Muscle of leg (tissue), 11 donors: ENCODE data around the gene TPM1. TPM values are rescaled to one million over a fixed set of nuclear protein-coding genes. Genes with fewer than 3 reads are reported as not detected.
"Not testable (repeated sequence)": the region's sequence is repeated elsewhere in the genome, so short reads cannot be mapped to it uniquely, and the experiment has no call there.

Source experiments
- DNase-seq: peaks from one replicate; pipeline ENCODE4 v3.0.0; 2013
- H3K27ac ChIP-seq: one replicate; pipeline ENCODE4 v1.5.1; 2013; ENCODE audit warnings: mild to moderate bottlenecking, low read length, control low read depth
- H3K27me3 ChIP-seq: one replicate; pipeline ENCODE4 v1.6.1; 2013; ENCODE audit warnings: low read length; ENCODE audit not compliant: control insufficient read depth, insufficient read depth
- H3K36me3 ChIP-seq: one replicate; pipeline ENCODE4 v1.6.1; 2013; ENCODE audit warnings: low read length; ENCODE audit not compliant: control insufficient read depth, insufficient read depth
- H3K4me1 ChIP-seq: one replicate; pipeline ENCODE4 v1.6.1; 2013; ENCODE audit warnings: low read length; ENCODE audit not compliant: control insufficient read depth, insufficient read depth
- H3K4me3 ChIP-seq: one replicate; pipeline ENCODE4 v1.5.1; 2013; ENCODE audit warnings: low read length, control low read depth
- H3K9me3 ChIP-seq: replicated peaks from 2 replicates; pipeline ENCODE4 v1.6.1; 2013; ENCODE audit warnings: low read depth, low read length; ENCODE audit not compliant: control insufficient read depth
- WGBS: methylation state at CpG from one replicate; pipeline ENCODE4 v1.1.5; 2013; ENCODE audit warnings: missing lambda C conversion rate; ENCODE audit not compliant: insufficient coverage; 5-methylcytosine and 5-hydroxymethylcytosine counted together
- polyA plus RNA-seq, 8 donors: library from polyadenylated mRNA; unstranded; fragments of 120-200 nt; gene quantifications; one replicate each; pipeline versions ENCODE4 v1.2.1 to v1.2.3, GENCODE V29; 2013; ENCODE audit warnings: inconsistent platforms in 1 of 8, low replicate concordance in 1 of 8; ENCODE audit not compliant: insufficient read length in 8 of 8, insufficient read depth in 1 of 8
- total RNA-seq: library from RNA; stranded (reverse); fragments of 120-200 nt; gene quantifications from one replicate; pipeline ENCODE4 v1.2.4, GENCODE V29; 2013

The TPM1 gene
- total and polyA plus RNA-seq, 9 donors = 1,893 to 5,870 (median 4,342) TPM

DNA sequence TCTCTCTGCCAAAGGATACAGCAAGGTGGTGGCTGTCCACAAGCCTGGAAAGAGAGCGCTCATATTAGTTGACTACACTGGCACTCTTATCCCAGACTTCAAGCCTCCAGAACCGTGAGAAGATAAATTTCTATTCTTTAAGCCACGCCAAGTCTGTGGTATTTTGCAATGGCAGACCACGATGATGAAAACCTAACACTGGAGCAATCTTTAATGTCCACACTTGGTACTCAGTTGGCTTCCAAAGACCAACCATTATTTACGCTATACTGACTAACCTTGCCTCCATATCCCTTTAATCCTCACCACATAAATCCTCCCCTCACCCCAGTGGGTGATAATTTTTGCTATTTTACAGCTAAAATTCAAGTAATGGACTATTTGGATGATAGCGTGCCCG lies 62.2 kb downstream of the TPM1 start:
- Histone ChIP-seq H3K4me3 (no peak overlapping the region), H3K27me3 (no peaks in the 10 kb centered on the region), H3K36me3 (no peaks in the 10 kb centered on the region), H3K9me3 (no peaks in the 10 kb centered on the region), H3K4me1 (peaks cover 4% of the 10 kb centered on the region), H3K27ac (no peak overlapping the region)
- DNase-seq = no peak
- 74% methylated on average over 5 of the region's 7 CpGs for WGBS

DNA sequence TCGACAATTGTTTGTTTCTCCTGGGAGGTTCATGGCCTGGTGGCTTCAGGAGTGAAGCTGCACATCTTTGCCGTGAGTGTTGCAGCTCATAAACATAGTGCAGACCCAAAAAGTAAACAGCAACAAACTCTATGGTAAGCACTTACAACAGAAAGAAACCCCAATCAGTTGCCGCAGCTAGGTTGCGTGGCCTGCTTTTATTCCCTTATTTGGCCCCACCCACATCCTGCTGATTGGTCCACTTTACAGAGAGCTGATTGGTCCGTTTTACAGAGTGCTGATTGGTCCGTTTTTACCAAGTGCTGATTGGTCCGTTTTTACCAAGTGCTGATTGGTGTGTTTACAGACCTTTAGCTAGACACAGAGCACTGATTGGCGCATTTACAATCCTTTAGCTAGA lies 62.8 kb downstream of the TPM1 start:
- not testable (repeated sequence) for H3K27ac ChIP-seq, H3K9me3 ChIP-seq, H3K4me3 ChIP-seq, H3K36me3 ChIP-seq, H3K27me3 ChIP-seq, H3K4me1 ChIP-seq, DNase-seq
- WGBS = 83% methylated on average over 6 of the region's 8 CpGs

DNA sequence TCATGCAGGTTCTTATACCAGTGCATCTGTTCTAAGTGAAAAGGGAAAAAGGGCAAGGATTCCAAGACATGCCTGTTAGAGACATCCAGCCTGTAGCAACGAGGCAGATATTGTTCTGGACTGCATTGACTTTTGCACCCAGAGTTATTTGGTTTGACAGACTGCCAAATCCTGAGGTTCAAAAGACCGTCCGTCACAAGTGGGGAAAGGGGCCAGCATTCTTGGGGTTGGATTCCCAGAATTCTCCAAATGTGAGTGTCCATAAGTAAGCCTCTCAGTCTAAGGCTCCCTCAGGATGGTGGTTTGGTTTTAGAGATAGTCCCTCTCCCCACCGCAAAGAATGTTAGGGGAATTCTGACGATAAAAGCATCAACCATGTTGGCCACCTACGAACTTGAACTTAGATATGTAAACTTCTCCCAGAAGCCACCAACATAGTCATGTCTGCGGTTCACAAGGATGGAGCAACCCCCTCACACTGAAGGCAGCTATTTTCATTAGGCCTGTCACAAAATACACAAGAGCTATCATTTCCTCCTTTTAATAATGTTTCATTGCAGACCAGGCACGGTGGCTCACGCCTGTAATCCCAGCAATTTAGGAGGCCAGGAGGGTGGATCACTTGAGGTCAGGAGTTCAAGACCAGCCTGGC lies 65.5 kb downstream of the TPM1 start:
- no peak overlapping the region for H3K27ac ChIP-seq

DNA sequence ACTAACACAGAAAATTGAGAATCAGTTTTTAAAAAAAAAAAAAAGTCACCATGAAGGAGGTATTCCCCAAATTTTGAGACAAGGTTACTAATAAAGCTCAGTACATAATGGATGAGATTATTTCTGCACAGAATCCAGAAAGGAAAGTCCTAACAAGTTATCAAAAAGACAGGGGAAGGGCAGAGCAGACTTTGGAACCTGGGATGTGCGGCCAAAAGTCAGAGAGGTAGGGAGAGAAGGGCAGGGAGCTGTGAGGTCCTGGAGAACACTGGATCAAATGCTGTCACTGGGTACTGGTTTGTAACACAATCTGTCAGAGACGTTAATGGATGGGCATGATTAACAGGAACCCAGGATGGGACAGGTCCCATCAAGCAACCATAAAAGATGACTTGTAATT lies 67.0 kb downstream of the TPM1 start:
- Histone ChIP-seq H3K36me3 (no peaks in the 10 kb centered on the region), H3K27me3 (no peaks in the 10 kb centered on the region), H3K4me1 (peaks cover 4% of the 10 kb centered on the region), H3K9me3 (no peaks in the 10 kb centered on the region), H3K27ac (no peak overlapping the region), H3K4me3 (no peak overlapping the region)
- 77% methylated on average over 2 of the region's 2 CpGs for WGBS
- DNase-seq = no peak

More for the DNA sequence above, 65.5 kb downstream of the TPM1 start:
- no peaks in the 10 kb centered on the region for H3K9me3 ChIP-seq
- H3K27me3 ChIP-seq = no peaks in the 10 kb centered on the region
- peak; percentile 52 for DNase-seq
- peaks cover 4% of the 10 kb centered on the region for H3K4me1 ChIP-seq
- 45% methylated on average over 5 of the region's 9 CpGs for WGBS
- no peak overlapping the region for H3K4me3 ChIP-seq
- H3K36me3 ChIP-seq = no peaks in the 10 kb centered on the region

DNA sequence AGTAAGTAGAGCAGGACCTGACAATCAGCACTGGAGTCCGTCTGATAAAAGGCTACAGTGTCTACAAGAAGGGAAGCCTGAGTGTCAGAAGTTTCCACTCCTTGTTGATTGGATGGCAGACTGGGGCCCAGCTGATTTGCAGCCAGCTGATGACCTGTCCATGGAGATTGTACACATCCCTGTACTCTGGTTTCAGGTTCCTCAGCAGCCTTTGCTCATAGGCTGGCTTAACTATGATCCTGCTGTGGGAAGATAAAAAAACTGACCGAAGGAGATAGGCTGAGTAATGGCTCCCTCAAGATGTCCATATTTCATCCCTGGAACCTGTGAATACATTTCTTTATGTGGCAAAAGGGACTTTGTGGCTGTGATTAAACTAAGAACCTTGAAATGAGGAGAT lies 67.4 kb downstream of the TPM1 start:
- WGBS = 57% methylated on average over 1 of the region's 2 CpGs
- DNase-seq = no peak
- Histone ChIP-seq H3K4me1 (peaks cover 4% of the 10 kb centered on the region), H3K9me3 (no peaks in the 10 kb centered on the region), H3K36me3 (no peaks in the 10 kb centered on the region), H3K27me3 (no peaks in the 10 kb centered on the region), H3K27ac (no peak overlapping the region), H3K4me3 (no peak overlapping the region)

DNA sequence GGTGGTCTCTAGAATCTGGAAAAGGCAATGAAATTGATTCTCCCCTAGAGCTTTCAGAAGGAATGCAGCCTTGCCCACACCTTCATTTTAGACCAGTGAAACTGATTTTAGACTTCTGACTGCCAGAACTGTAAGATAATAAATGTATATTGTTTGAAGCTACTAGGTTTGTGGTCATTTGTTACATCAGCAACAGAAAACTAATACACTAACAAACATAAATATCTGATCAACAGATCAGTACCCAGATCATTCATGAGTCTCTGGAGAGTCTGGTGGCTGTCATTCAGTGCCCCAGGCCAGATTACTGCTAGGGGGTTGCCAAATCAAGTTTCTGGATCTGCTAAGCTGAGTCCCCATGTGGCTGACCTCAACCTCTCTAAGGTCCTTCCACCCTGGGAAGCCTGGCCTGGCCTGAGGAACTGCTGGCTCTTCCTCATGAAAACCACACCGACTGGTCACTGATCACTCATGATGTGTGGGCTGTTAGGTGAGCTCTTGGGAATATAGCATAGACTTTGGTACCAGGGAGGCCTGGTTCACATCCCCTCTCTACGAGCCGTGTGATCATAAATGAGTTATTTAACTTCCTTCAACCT lies 68.0 kb downstream of the TPM1 start:
- whole genome bisulfite sequencing = no CpG with 5 or more reads among the region's 3 CpGs
- DNase-seq = no peak
- H3K4me1 ChIP-seq = peaks cover 4% of the 10 kb centered on the region

DNA sequence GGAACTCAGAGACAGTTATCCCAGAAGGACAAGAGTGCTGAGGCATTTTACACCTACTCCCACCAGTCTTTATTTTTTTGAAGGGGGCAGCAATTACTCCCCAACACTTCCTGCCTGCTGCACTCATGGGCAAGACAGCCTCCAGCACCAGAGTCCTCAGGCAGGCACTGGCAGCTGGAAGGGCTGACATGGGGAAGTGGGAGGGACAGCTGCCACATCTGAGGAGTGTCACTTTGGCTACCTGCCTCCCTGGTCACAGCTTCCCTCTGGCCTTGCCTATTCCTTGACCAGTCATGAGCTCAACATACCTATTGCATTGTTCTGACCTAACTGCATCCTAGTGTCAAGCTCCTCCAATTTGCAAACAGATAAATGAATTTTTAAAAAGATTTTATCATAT lies 68.9 kb downstream of the TPM1 start:
- Histone ChIP-seq H3K4me1 (peaks cover 4% of the 10 kb centered on the region), H3K36me3 (no peaks in the 10 kb centered on the region), H3K9me3 (no peaks in the 10 kb centered on the region), H3K27ac (no peak overlapping the region), H3K4me3 (no peak overlapping the region), H3K27me3 (no peaks in the 10 kb centered on the region)
- DNase-seq = no peak

More for the DNA sequence above, 68.0 kb downstream of the TPM1 start:
- H3K36me3 ChIP-seq = no peaks in the 10 kb centered on the region
- no peak overlapping the region for H3K4me3 ChIP-seq
- H3K27ac ChIP-seq = no peak overlapping the region
- no peaks in the 10 kb centered on the region for H3K9me3 ChIP-seq
- no peaks in the 10 kb centered on the region for H3K27me3 ChIP-seq

DNA sequence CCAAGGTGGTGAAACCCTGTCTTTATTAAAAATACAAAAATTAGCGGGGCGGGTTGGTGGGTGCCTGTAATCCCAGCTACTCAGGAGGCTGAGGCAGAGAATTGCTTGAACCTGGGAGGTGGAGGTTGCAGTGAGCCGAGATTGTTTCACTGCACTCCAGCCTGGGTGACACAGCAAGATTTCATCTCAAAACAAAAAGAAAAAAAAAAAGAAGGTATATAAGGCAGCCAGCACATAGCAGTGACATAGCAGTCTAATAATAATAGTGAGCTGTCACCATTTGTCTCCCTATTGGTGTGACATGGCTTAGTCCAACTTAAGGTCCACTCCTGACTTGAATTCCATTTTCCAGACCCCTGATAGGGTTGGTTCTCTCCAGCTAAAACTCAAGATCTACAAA lies 70.3 kb downstream of the TPM1 start:
- peaks cover 2% of the 10 kb centered on the region for H3K4me1 ChIP-seq
- H3K36me3 ChIP-seq = no peaks in the 10 kb centered on the region
- no CpG with 5 or more reads among the region's 3 CpGs for WGBS
- DNase-seq = no peak
- no peak overlapping the region for H3K4me3 ChIP-seq
- H3K27me3 ChIP-seq = no peaks in the 10 kb centered on the region
- H3K27ac ChIP-seq = no peak overlapping the region
- no peaks in the 10 kb centered on the region for H3K9me3 ChIP-seq

DNA sequence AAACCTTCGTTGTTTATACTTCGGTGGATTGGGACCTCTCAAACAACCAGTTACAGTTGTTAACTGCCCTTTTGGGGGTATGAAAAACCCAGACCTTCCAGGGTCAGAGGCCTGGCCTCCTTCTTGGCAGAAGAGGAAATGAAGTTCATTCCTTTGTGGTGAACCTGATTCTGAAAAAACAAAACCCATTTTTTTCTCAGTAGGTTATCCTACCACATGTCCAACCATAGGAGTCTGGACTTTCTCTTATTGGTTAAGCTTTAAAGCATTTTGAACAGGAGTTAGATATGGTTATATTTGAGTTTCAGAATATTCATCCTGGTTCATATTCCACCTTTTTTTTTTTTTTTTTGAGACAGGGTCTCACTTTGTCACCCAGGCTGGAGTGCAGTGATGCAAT lies 71.9 kb downstream of the TPM1 start:
- Histone ChIP-seq H3K4me1 (no peaks in the 10 kb centered on the region), H3K27ac (no peak overlapping the region), H3K27me3 (no peaks in the 10 kb centered on the region), H3K4me3 (no peak overlapping the region), H3K36me3 (no peaks in the 10 kb centered on the region), H3K9me3 (peaks cover under 1% of the 10 kb centered on the region)
- WGBS = 60% methylated on average over 1 of the region's 2 CpGs
- no peak for DNase-seq
